Left lung (tissue), 10 donors: ENCODE measurements around the gene GGCX. TPM values are rescaled to one million over a fixed set of nuclear protein-coding genes. Genes with fewer than 3 reads are reported as not detected.

Experiments used
- ATAC-seq: fragments of 200-7000 bp; cut with Tn5 transposase; one replicate; pipeline ENCODE4 v1.9.1; 2020; ENCODE audit warnings: moderate library complexity
- DNase-seq, 4 donors: peaks; one replicate each; pipeline ENCODE4 v3.0.0-alpha.2; 2013 to 2020
- H3K27ac ChIP-seq, 2 donors: fragments of 200-600 bp; sonication (generic) in 1 of 2; one replicate each; pipeline versions ENCODE4 v1.5.0 to v1.8.0; 2020 to 2021
- H3K27me3 ChIP-seq, 2 donors: fragments of 200-600 bp; sonication (generic) in 1 of 2; one replicate each; pipeline versions ENCODE4 v1.5.0 to v1.8.0; 2020 to 2021
- H3K36me3 ChIP-seq, 2 donors: fragments of 200-600 bp; sonication (generic) in 1 of 2; one replicate each; pipeline versions ENCODE4 v1.5.0 to v1.8.0; 2020 to 2021
- H3K4me1 ChIP-seq, 2 donors: fragments of 200-600 bp; one replicate each; pipeline ENCODE4 v1.8.0; 2021
- H3K4me3 ChIP-seq, 2 donors: fragments of 200-600 bp; sonication (generic) in 1 of 2; one replicate each; pipeline versions ENCODE4 v1.5.0 to v1.8.0; 2020 to 2021; ENCODE audit warnings: mild to moderate bottlenecking in 1 of 2
- H3K9me3 ChIP-seq, 2 donors: fragments of 200-600 bp; sonication (generic) in 1 of 2; one replicate each; pipeline versions ENCODE4 v1.5.0 to v1.8.0; 2020 to 2021
- CTCF ChIP-seq, 2 donors: fragments of 200-600 bp; sonication (generic) in 1 of 2; IDR thresholded peaks; one replicate each; pipeline versions ENCODE4 v1.5.0 to v1.8.0; 2021; ENCODE audit warnings: antibody characterized with exemption in 2 of 2
- intact Hi-C, 2 donors: fragments of 100-400 bp; cut with DNase I; formaldehyde crosslinking; loops; one replicate each; pipeline versions ENCODE4 v1.11.2 to v1.14.2; 2022
- polyA plus RNA-seq, 6 donors: library from polyadenylated mRNA; unstranded; fragments of 120-200 nt; gene quantifications; one replicate each; pipeline ENCODE4 v1.2.1, GENCODE V29; 2013; ENCODE audit not compliant: insufficient read length in 6 of 6
- total RNA-seq, 2 donors: library from RNA; stranded (reverse); fragmentation: NEBNext Ultra II Directional; extraction: Animal tissue kit (Norgen Biotek cat#: 25700); gene quantifications; one replicate each; pipeline ENCODE4 v1.2.1, GENCODE V29; 2021
- donor health status: DM: no; HTN: yes; CAD: no.
- donor health status: DM: no; HTN: no; CAD: no.

GGCX gene
- total and polyA plus RNA-seq, 8 donors = 31.9 to 126 (median 37.7) TPM

GRCh38 chr2:85597241-85597640 is 35.9 kb upstream of the GGCX start:
- ATAC-seq (no peak), DNase-seq (no peak)
- H3K9me3 ChIP-seq = no peaks in the 10 kb centered on the region
- H3K27ac ChIP-seq = no peak overlapping the region
- no peaks in the 10 kb centered on the region for H3K27me3 ChIP-seq
- peaks cover 29 to 62% of the 10 kb centered on the region in 2 donors for H3K4me1 ChIP-seq
- intact Hi-C loops = no loop called here
- peak overlapping the region in 1 of 2 donors; percentile 81 for H3K4me3 ChIP-seq
- TF ChIP-seq CTCF (IDR thresholded peaks at IDR 0.05) = no peak
- peaks cover 0 to 40% of the 10 kb centered on the region in 2 donors for H3K36me3 ChIP-seq

- ATAC-seq = no peak
Observed at GRCh38 chr2:85596486-85597143, 35.3 kb upstream of the GGCX start.

GRCh38 chr2:85596026-85596333 is 34.7 kb upstream of the GGCX start:
- intact Hi-C loops = no loop called here
- no peak for TF ChIP-seq CTCF (IDR thresholded peaks at IDR 0.05)
- Histone ChIP-seq H3K9me3 (no peaks in the 10 kb centered on the region), H3K27ac (peak overlapping the region; percentile 93 to 95), H3K4me1 (peaks cover 29 to 62% of the 10 kb centered on the region in 2 donors), H3K4me3 (peak overlapping the region; percentile 72 to 81), H3K36me3 (peaks cover 0 to 40% of the 10 kb centered on the region in 2 donors), H3K27me3 (no peaks in the 10 kb centered on the region)
- ATAC-seq (peak; percentile 1), DNase-seq (no peak)

More at GRCh38 chr2:85596486-85597143, 35.3 kb upstream of the GGCX start:
- no peak for DNase-seq
- H3K4me3 ChIP-seq = peak overlapping the region; percentile 72 to 81
- no peak for TF ChIP-seq CTCF (IDR thresholded peaks at IDR 0.05)
- H3K4me1 ChIP-seq = peaks cover 29 to 62% of the 10 kb centered on the region in 2 donors
- no peaks in the 10 kb centered on the region for H3K27me3 ChIP-seq
- peaks cover 0 to 40% of the 10 kb centered on the region in 2 donors for H3K36me3 ChIP-seq
- H3K9me3 ChIP-seq = no peaks in the 10 kb centered on the region
- H3K27ac ChIP-seq = no peak overlapping the region
- intact Hi-C loops = no loop called here

GRCh38 chr2:85595301-85596025 is 34.2 kb upstream of the GGCX start, which contains the start of gene RNF181:
RNF181 (plus strand) TSS chr2:85595745; CDS start chr2:85595764, 19 bp downstream.
- Histone ChIP-seq H3K27ac (peak within 1 kb of the TSS; percentile 93 to 95), H3K4me1 (peaks cover 34 to 62% of the 10 kb centered on the region in 2 donors), H3K4me3 (peak within 1 kb of the TSS; percentile 72 to 81), H3K36me3 (peaks cover 0 to 40% of the 10 kb centered on the region in 2 donors), H3K9me3 (no peaks in the 10 kb centered on the region), H3K27me3 (no peaks in the 10 kb centered on the region)
- ATAC-seq (peak; percentile 95), DNase-seq (peak; percentile 94 to 98 (median 96))
- TF ChIP-seq CTCF (IDR thresholded peaks at IDR 0.05) = no peak
- intact Hi-C loops = no loop called here

- H3K4me3 ChIP-seq = peak overlapping the region; percentile 72 to 81
- ATAC-seq (peak; percentile 1), DNase-seq (no peak)
- H3K9me3 ChIP-seq = no peaks in the 10 kb centered on the region
- no peaks in the 10 kb centered on the region for H3K27me3 ChIP-seq
- H3K27ac ChIP-seq = peak overlapping the region; percentile 93 to 95
- TF ChIP-seq CTCF (IDR thresholded peaks at IDR 0.05) = no peak
- H3K4me1 ChIP-seq = peaks cover 35 to 65% of the 10 kb centered on the region in 2 donors
- intact Hi-C loops = no loop called here
- peaks cover 0 to 34% of the 10 kb centered on the region in 2 donors for H3K36me3 ChIP-seq
Observed at GRCh38 chr2:85594715-85595300, 33.5 kb upstream of the GGCX start.
